NCI-H1694 (cell line): ENCODE results near the gene SLC22A23.

ENCODE experiments used
- DNase-seq: peaks from one replicate; lab custom pipeline; 2025; lab: John Stamatoyannopoulos, UW

Gene SLC22A23

GRCh38 chr6:3221578-3221977, 235.3 kb downstream of the SLC22A23 start:
- DNase-seq, result no peak

- no peak for DNase-seq
Measured at GRCh38 chr6:3220366-3220765, 236.5 kb downstream of the SLC22A23 start.
